DMS79 treated with DMSO at 0.1 percent for 48 hours (cell line): ENCODE results near the gene APOL5.
"Not testable (repeated sequence)": the region's sequence is repeated elsewhere in the genome, so short reads cannot be mapped to it uniquely, and the experiment has no call there.

Experiments used
- DNase-seq: peaks from one replicate; lab custom pipeline; 2025; lab: John Stamatoyannopoulos, UW

APOL5 gene, protein sequence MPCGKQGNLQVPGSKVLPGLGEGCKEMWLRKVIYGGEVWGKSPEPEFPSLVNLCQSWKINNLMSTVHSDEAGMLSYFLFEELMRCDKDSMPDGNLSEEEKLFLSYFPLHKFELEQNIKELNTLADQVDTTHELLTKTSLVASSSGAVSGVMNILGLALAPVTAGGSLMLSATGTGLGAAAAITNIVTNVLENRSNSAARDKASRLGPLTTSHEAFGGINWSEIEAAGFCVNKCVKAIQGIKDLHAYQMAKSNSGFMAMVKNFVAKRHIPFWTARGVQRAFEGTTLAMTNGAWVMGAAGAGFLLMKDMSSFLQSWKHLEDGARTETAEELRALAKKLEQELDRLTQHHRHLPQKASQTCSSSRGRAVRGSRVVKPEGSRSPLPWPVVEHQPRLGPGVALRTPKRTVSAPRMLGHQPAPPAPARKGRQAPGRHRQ

DNA sequence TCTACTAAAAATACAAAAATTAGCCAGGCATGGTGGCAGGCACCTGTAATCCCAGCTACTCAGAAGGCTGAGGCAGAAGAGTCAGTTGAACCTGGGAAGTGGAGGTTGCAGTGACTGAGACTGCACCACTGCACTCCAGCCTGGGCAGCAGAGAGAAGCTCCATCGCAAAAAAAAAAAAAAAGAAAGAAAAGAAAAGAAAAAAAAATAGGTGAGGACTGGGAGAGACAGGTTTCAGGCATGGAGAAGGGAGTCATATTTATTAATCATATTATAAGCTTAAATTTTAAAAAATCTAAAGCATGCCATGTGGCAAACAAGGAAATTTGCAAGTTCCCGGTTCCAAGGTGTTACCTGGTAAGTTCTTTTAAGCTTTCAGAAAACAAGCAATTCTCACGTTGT is at the start of gene APOL5:
APOL5 (plus strand) TSS at position 301 of the 400 bp plus-strand sequence; CDS start at position 301, 0 bp downstream.
- DNase-seq = no peak

DNA sequence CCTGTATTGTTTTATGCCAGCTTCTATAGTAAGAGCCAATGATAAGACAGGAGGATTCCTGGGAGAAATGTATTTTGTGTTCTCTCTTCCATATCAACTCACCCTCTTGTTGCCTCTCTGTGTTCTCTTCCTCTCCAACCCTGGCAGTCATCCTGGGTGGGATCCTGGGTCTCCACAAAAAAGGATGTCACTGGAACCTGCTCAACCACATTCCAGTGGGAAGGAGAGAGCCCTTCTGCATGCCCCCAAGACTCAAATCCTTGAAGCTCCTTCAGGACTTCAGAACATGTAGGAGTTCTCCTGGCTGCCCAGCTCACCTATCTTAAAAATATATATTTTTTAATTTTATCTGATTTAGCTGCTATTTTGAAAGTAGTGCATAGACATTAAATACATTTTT is 43.3 kb upstream of the APOL5 start:
- no peak for DNase-seq

- not testable (repeated sequence) for DNase-seq
These were observed 41.6 kb upstream of the APOL5 start for GRCh38 chr22:35676065-35676464.

- no peak for DNase-seq
These were observed 40.0 kb upstream of the APOL5 start for GRCh38 chr22:35677460-35678187.

DNA sequence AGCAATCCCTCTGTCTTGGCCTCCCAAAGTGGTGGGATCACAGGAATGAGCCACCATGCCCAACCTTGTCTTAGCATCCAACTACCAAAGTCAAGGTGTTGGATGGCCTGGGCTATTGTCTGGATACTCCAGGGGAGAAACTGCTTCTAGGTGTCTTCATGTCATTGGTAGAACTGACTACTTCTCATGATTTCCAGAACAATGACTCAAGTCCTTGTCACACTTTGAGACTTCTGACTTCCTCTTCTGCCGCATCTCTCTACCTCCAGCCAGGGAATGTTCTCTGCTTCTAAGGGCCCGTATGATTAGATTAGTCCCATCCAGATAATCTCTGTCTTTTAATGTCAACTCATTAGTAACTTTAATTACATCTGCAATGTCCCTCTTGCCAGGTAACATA is 38.8 kb upstream of the APOL5 start:
- no peak for DNase-seq

- DNase-seq = not testable (repeated sequence)
These were observed 38.2 kb upstream of the APOL5 start for GRCh38 chr22:35679492-35679891.

GRCh38 chr22:35681454-35682052 is 36.1 kb upstream of the APOL5 start:
- no peak for DNase-seq

- DNase-seq = no peak
These were observed 34.1 kb upstream of the APOL5 start for GRCh38 chr22:35683560-35683959.

- no peak for DNase-seq
These were observed 33.4 kb upstream of the APOL5 start for GRCh38 chr22:35684270-35684700.

DNA sequence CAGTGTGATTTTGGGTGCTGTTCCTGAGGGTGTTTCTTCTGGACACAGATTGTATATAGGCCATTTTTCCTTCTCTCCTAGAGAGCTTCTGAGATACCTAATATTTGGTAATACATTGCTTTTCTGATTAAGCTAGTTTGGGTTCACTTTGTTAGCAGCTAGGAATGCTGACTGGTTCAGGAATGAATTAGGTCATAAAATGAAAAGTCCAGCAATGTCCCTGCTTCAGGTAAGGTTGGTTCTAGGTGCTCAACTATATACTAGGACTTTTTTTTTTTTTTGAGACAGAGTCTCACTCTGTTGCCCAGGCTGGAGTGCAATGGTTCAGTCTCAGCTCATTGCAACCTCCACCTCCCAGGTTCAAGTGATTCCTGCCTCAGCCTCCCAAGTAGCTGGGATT is 32.9 kb upstream of the APOL5 start:
- DNase-seq = no peak

DNA sequence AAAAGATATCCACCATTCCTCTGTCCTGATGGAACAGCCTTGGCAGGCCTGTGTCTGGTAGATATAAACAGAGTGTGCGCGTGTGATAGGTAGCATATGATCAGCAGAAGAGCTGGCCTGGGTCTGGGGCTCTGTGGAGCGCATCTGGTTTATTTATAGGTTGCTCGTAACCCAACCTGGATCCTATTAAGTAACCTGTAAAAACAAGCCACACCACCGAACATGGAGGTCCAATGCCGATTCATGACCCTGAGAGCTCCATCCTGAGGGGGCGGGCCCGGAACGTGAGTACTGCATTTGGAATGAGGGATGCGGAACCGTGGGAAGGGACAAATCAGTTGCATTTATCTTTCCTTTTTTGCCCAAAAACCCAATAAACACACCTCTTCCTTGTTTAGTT is 31.9 kb upstream of the APOL5 start:
- DNase-seq = no peak

DNA sequence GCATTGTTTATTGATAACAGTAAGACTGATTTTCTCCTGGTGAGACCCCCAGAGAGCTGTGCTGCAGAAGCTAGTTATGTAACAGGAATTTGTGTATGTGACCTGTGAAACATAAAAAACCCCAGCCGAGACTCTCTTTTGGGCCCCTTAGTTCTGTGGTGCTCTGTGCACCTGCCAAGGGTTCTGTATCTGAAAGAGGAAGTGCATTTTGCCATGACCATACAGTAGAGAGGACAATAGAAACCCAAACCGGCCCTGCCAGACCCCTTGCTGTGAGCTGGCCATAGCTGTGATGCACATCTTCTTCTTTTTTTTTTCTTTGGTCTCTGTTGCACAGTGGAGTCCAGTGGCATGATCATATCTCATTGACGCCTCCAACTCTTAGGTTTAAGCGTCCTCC is 31.4 kb upstream of the APOL5 start:
- no peak for DNase-seq

- DNase-seq = no peak
These were observed 30.2 kb upstream of the APOL5 start for GRCh38 chr22:35687461-35687860.

- DNase-seq = no peak
These were observed 28.6 kb upstream of the APOL5 start for GRCh38 chr22:35688913-35689675.

DNA sequence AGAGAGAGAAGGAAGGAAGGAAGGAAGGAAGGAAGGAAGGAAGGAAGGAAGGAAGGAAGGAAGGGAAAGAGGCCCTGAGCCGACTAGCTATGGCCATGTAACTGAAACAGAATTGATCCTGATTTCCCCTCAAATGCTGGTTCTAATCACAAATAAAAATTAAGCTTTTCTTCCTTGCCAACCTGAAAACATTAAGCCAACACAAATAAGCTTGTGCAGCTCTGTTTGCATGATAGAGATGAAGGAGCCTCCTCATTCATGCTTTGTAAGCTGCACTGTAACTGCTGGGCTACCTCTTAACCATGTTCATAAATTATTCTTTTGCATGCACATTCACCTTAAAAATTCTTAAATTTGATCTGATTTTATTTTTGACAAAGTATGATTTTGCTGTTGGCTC is 27.7 kb upstream of the APOL5 start:
- DNase-seq = no peak

DNA sequence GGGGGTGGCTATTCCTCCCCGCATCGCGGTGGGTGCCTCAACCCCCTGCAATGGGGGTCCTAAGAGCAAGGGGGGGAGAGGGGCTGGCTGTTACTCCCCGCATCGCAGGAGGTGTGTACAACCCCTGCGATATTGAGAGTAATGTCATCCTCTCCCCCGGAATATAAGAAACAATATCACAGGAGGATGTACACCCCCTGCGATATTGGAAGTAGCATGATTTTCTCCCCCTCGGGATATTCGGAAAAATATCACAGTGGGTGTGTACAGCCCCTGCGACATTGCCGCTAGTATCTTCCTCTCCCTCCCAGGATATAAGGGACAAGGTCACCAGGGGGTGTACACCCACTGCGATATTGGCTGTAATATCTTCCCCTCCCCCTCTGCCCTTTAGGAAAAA is 22.5 kb upstream of the APOL5 start:
- no peak for DNase-seq

GRCh38 chr22:35697142-35697541 is 20.5 kb upstream of the APOL5 start:
- DNase-seq = no peak

DNA sequence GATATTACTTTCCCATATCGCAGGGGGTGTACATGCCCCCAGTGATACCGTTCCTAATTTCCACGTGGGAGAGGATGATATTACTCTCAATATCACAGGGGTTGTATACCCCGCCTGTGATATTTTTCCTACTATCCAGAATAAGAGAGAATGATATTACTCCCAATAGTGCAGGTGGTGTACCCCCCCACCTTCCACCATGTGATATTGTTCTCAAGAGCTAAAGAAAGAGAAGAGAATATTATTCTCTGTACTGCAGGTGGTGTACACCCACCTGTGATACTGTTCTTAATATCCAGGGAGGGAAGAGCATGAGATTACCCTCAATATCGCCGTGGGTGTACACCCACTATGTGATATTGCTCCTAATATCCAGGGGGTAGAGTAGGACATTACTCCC is 17.8 kb upstream of the APOL5 start:
- DNase-seq = not testable (repeated sequence)

- no peak for DNase-seq
These were observed 13.6 kb upstream of the APOL5 start for GRCh38 chr22:35703861-35704584.

- no peak for DNase-seq
These were observed 12.5 kb upstream of the APOL5 start for GRCh38 chr22:35705141-35705540.

DNA sequence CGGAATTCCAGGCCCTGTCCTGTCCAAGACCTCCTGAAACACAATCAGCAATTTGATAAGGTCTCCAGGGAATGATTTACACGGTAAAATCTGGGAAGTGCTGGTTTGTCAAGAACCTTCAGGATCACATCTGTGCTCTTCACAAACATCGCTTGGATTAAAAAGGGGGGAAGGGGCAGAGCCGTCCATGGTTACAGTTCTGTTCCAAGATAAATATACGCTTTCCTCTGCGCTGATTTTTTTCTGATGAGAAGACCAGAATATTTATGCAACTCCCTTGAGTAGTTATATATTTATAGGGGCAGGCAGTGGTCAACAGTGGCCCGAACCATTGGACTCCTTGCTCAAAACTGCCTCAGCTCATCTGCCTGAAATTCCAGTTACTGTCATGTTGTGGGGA is 9.2 kb upstream of the APOL5 start:
- DNase-seq = no peak
